BE2C (cell line): ENCODE results near the gene MATK.

ENCODE experiments used
- DNase-seq: peaks from one replicate; pipeline ENCODE4 v3.0.0-alpha.2; 2020
- H3K27me3 ChIP-seq: fragments of 250-450 bp; sonication (Bioruptor Pico); 2 replicates; pipeline ENCODE4 v1.5.1; 2020; ENCODE audit warnings: mild to moderate bottlenecking
- H3K36me3 ChIP-seq: fragments of 250-450 bp; sonication (Bioruptor Pico); 2 replicates; pipeline ENCODE4 v1.5.1; 2020; ENCODE audit warnings: mild to moderate bottlenecking
- H3K4me1 ChIP-seq: fragments of 250-450 bp; sonication (Bioruptor Pico); 2 replicates; pipeline ENCODE4 v1.5.1; 2020
- H3K4me3 ChIP-seq: 2 replicates; pipeline ENCODE4 v1.5.1; 2011; ENCODE audit warnings: low read depth, low read length
- H3K9me3 ChIP-seq: fragments of 250-450 bp; sonication (Bioruptor Pico); 2 replicates; pipeline ENCODE4 v1.5.1; 2020
- TF ChIP-seq, protein P1 (sequence below): IDR thresholded peaks from 2 replicates; pipeline ENCODE4 v1.5.1; 2012; ENCODE audit warnings: mild to moderate bottlenecking, low read depth, low read length

MATK gene

DNA sequence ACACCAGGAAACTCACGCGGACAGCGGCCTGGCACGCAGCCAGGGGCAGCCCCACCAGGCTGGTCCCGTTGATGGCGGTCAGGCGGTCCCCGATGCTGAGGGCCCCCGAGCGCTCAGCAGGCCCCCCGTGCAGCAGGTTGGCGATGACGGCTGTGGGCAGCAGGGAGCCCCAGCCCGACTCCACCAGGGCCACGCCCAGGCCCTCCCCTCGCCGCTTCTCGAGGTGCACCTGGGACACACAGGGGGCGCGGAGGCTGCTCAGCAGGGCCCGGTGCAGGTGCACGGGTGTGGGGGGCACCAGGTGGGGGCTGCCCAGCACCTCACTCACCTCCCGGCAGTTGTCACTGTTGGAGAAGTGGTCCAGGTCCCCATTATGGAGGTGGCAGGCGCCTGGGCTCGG is 33.7 kb downstream of the MATK start:
- Histone ChIP-seq H3K4me1 (no peaks in the 10 kb centered on the region), H3K9me3 (no peaks in the 10 kb centered on the region), H3K4me3 (no peak overlapping the region), H3K36me3 (no peaks in the 10 kb centered on the region; the same call in 1 of the 2 replicates), H3K27me3 (no peaks in the 10 kb centered on the region)
- TF ChIP-seq, protein P1, sequence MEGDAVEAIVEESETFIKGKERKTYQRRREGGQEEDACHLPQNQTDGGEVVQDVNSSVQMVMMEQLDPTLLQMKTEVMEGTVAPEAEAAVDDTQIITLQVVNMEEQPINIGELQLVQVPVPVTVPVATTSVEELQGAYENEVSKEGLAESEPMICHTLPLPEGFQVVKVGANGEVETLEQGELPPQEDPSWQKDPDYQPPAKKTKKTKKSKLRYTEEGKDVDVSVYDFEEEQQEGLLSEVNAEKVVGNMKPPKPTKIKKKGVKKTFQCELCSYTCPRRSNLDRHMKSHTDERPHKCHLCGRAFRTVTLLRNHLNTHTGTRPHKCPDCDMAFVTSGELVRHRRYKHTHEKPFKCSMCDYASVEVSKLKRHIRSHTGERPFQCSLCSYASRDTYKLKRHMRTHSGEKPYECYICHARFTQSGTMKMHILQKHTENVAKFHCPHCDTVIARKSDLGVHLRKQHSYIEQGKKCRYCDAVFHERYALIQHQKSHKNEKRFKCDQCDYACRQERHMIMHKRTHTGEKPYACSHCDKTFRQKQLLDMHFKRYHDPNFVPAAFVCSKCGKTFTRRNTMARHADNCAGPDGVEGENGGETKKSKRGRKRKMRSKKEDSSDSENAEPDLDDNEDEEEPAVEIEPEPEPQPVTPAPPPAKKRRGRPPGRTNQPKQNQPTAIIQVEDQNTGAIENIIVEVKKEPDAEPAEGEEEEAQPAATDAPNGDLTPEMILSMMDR = no peak
- DNase-seq = no peak

DNA sequence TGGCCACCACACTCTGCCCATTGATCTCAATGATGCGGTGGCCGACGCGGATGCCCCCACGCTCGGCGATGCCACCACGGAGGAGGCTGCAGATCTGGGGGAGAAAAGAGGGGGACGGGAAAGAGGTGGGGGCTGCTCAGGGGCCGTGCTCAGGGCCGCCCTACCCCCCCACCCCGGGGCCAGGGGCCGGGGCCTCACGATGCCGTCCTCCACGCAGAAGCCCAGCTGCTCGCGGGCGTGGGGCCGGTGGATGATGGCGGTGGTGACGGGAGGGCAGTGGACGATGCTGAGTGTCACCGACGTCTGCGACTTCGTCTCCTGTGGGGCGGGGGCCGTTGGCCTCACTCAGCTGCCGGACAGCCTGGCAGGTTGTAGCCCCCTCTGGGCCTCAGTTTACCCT is 34.9 kb downstream of the MATK start:
- H3K36me3 ChIP-seq = no peaks in the 10 kb centered on the region
- TF ChIP-seq, protein P1 = no peak
- DNase-seq = no peak
- H3K9me3 ChIP-seq = no peaks in the 10 kb centered on the region
- H3K4me3 ChIP-seq = no peak overlapping the region
- no peaks in the 10 kb centered on the region for H3K4me1 ChIP-seq
- no peaks in the 10 kb centered on the region for H3K27me3 ChIP-seq

DNA sequence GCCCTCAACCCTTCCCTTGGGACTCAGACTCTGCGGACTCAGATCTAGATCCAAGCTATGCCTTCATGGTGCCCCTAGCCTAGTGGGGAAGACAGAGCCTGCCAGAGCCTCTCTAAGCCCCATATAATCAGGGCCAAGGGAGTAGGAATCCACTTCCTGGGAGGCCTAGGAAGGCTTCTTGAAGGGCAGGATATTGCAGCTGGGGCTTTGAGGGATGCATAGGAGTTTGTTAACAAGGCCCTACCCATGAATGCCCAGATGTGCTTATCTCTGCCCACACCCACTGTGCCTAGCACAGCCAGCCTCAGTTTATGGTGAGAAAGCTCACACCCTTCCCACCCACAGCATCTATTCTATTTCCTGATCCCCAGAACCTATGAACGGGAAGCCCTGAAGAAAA is 36.0 kb downstream of the MATK start:
- Histone ChIP-seq H3K4me3 (no peak overlapping the region), H3K27me3 (no peaks in the 10 kb centered on the region), H3K36me3 (no peaks in the 10 kb centered on the region), H3K4me1 (no peaks in the 10 kb centered on the region), H3K9me3 (no peaks in the 10 kb centered on the region)
- TF ChIP-seq, protein P1 = no peak
- DNase-seq = no peak

DNA sequence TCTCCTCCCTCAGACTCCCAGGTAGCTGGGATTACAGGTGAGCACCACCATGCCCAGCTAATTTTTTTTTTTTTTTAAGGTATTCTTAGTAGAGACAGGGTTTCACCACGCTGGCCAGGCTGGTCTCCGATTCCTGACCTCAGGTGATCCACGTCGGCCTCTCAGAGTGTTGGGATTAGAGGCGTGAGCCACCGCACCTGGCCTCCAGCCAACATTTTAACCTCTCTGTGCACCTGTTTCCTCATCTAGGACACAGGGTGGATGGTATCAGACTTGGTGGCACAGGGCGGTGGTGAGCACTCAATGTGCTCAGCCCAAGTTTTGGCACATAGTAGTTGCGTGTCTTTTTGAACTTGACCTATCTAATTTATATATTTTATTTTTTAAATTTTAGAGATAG is 37.2 kb downstream of the MATK start:
- Histone ChIP-seq H3K9me3 (no peaks in the 10 kb centered on the region), H3K36me3 (no peaks in the 10 kb centered on the region), H3K4me3 (no peak overlapping the region), H3K27me3 (no peaks in the 10 kb centered on the region), H3K4me1 (no peaks in the 10 kb centered on the region)
- no peak for DNase-seq
- TF ChIP-seq, protein P1 = no peak

DNA sequence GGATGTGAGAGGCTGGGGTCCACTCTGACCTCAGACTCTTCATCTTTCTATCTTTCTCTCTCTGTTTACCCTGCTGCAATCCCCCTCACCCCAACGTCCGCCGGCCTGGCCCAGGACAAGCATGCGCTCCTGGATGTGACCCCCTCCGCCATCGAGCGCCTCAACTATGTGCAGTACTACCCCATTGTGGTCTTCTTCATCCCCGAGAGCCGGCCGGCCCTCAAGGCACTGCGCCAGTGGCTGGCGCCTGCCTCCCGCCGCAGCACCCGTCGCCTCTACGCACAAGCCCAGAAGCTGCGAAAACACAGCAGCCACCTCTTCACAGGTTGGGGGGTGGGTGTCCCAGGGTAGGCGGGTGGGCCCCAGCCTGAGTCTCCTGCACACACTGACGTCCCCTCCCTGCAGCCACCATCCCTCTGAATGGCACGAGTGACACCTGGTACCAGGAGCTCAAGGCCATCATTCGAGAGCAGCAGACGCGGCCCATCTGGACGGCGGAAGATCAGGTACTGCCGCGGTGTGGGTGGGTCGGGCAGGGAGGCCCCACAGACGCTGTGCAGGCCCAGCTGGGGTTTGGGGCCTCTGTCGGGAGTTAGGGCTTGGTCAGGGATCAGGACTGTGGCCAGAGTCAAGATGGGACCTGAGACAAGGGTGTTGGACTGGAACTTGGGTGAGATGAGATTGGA is 39.7 kb downstream of the MATK start:
- Histone ChIP-seq H3K36me3 (no peaks in the 10 kb centered on the region), H3K4me3 (no peak overlapping the region), H3K9me3 (no peaks in the 10 kb centered on the region), H3K4me1 (no peaks in the 10 kb centered on the region), H3K27me3 (no peaks in the 10 kb centered on the region)
- no peak for DNase-seq
- TF ChIP-seq, protein P1 = no peak

DNA sequence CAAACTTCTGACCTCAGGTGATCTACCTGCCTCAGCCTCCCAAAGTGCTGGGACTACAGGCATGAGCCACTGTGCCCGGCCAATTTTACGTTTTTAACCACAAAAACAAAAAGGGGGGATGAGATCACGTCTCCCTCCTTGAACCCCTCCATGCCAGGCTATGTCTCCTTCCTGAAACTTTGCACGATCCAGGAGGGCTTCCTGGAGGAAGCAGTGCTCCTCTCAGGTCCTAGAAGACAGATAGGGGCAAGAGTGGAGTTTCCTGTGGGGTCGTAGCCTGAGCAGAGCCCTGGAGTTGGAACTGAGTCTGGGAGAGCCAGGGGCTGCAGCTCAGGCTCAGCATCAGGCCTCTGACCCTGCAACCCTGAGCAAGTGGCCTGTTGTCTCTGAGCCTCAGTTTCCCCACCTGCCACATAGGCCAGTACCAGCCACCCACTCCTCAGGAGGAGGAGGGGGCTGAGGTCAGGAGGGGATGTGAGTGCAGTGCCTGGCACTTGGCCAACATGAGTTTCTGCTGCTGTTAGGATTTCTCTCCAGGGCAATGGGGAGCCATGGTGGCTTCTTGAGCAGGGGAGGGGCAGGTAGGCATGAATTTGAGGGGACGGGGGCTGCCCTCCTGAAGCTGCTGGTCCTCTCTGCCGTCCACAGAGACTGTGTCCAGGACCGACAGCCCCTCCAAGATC is 40.7 kb downstream of the MATK start:
- no peak for DNase-seq

More for the DNA sequence above, 40.7 kb downstream of the MATK start:
- no peaks in the 10 kb centered on the region for H3K4me1 ChIP-seq
- H3K36me3 ChIP-seq = no peaks in the 10 kb centered on the region
- no peaks in the 10 kb centered on the region for H3K9me3 ChIP-seq
- TF ChIP-seq, protein P1 = no peak
- no peak overlapping the region for H3K4me3 ChIP-seq
- no peaks in the 10 kb centered on the region for H3K27me3 ChIP-seq
